H9 (cell line): ENCODE data around the gene IP6K3. TPM values are rescaled to one million over a fixed set of nuclear protein-coding genes. Genes with fewer than 3 reads are reported as not detected.
A peak's percentile ranks its signal among the peaks of the same experiment; 100 is the strongest.

Experiments used
- DNase-seq: peaks from one replicate; pipeline ENCODE4 v3.0.0-alpha.2; 2017
- H2AFZ ChIP-seq: one replicate; pipeline ENCODE4 v1.6.1; 2013; ENCODE audit warnings: mild to moderate bottlenecking, low read length, control low read depth, moderate library complexity
- H2AK5ac ChIP-seq: 2 replicates; pipeline ENCODE4 v1.6.1; 2013; ENCODE audit warnings: low read length, control low read depth, mixed read lengths; ENCODE audit not compliant: insufficient read length
- H2BK120ac ChIP-seq: one replicate; pipeline ENCODE4 v1.6.1; 2013; ENCODE audit warnings: low read depth, mild to moderate bottlenecking, low read length, control low read depth, inconsistent platforms; ENCODE audit not compliant: poor library complexity, severe bottlenecking
- H2BK12ac ChIP-seq: 2 replicates; pipeline ENCODE4 v1.6.1; 2013; ENCODE audit warnings: low read length, control low read depth, mixed read lengths, low read depth; ENCODE audit not compliant: insufficient read length
- H2BK15ac ChIP-seq: 2 replicates; pipeline ENCODE4 v1.6.1; 2013; ENCODE audit warnings: low read depth, low read length, control low read depth
- H2BK20ac ChIP-seq: one replicate; pipeline ENCODE4 v1.6.1; 2013; ENCODE audit warnings: low read depth, mild to moderate bottlenecking, low read length, control low read depth, inconsistent platforms; ENCODE audit not compliant: poor library complexity, severe bottlenecking
- H2BK5ac ChIP-seq: 2 replicates; pipeline ENCODE4 v1.6.1; 2013; ENCODE audit warnings: low read length, control low read depth, mixed read lengths; ENCODE audit not compliant: insufficient read length
- H3K14ac ChIP-seq: 2 replicates; pipeline ENCODE4 v1.6.1; 2013; ENCODE audit warnings: low read length, control low read depth; ENCODE audit not compliant: insufficient read depth
- H3K18ac ChIP-seq: 2 replicates; pipeline ENCODE4 v1.6.1; 2013; ENCODE audit warnings: low read depth, mild to moderate bottlenecking, mixed read lengths, low read length, control low read depth; ENCODE audit not compliant: insufficient read length
- H3K23ac ChIP-seq: 2 replicates; pipeline ENCODE4 v1.6.1; 2013; ENCODE audit warnings: low read length, control low read depth, mixed read lengths, low read depth; ENCODE audit not compliant: insufficient read length
- H3K23me2 ChIP-seq: 2 replicates; pipeline ENCODE4 v1.6.1; 2013; ENCODE audit warnings: low read depth, mild to moderate bottlenecking, mixed read lengths, low read length, control low read depth; ENCODE audit not compliant: insufficient read length, poor library complexity, severe bottlenecking
- H3K27ac ChIP-seq: 2 replicates; pipeline ENCODE4 v1.5.1; 2013; ENCODE audit warnings: low read length, control low read depth, mixed read lengths, low read depth; ENCODE audit not compliant: insufficient read length
- H3K27me3 ChIP-seq: 2 replicates; pipeline ENCODE4 v1.6.1; 2013; ENCODE audit warnings: low read length, control low read depth, inconsistent platforms; ENCODE audit not compliant: insufficient read depth
- H3K4ac ChIP-seq: 2 replicates; pipeline ENCODE4 v1.6.1; 2013; ENCODE audit warnings: low read depth, mild to moderate bottlenecking, control low read depth, inconsistent platforms, low read length, moderate library complexity
- H3K4me1 ChIP-seq: 2 replicates; pipeline ENCODE4 v1.6.1; 2013; ENCODE audit warnings: low read length, control low read depth, inconsistent platforms; ENCODE audit not compliant: insufficient read depth
- H3K4me2 ChIP-seq: 2 replicates; pipeline ENCODE4 v1.6.1; 2013; ENCODE audit warnings: low read length, control low read depth, mixed read lengths; ENCODE audit not compliant: insufficient read length, insufficient read depth
- H3K56ac ChIP-seq: 2 replicates; pipeline ENCODE4 v1.6.1; 2013; ENCODE audit warnings: low read depth, mild to moderate bottlenecking, mixed read lengths, low read length, control low read depth; ENCODE audit not compliant: insufficient read length
- H3K79me1 ChIP-seq: 2 replicates; pipeline ENCODE4 v1.6.1; 2013; ENCODE audit warnings: low read depth, mild to moderate bottlenecking, moderate library complexity, low read length, control low read depth, inconsistent platforms; ENCODE audit not compliant: insufficient read depth, poor library complexity, severe bottlenecking
- H3K79me2 ChIP-seq: 2 replicates; pipeline ENCODE4 v1.6.1; 2013; ENCODE audit warnings: low read length, control low read depth, inconsistent platforms; ENCODE audit not compliant: insufficient read depth
- H3K9ac ChIP-seq: 2 replicates; pipeline ENCODE4 v1.6.1; 2013; ENCODE audit warnings: low read length, control low read depth, mixed read lengths; ENCODE audit not compliant: insufficient read length; ENCODE audit errors: extremely low read depth
- H3K9me3 ChIP-seq: one replicate; pipeline ENCODE4 v1.6.1; 2013; ENCODE audit warnings: low read depth, low read length, inconsistent platforms; ENCODE audit not compliant: control insufficient read depth
- H3T11ph ChIP-seq: one replicate; pipeline ENCODE4 v1.6.1; 2013; ENCODE audit warnings: mild to moderate bottlenecking, low read length, control low read depth, inconsistent platforms
- H4K20me1 ChIP-seq: one replicate; pipeline ENCODE4 v1.6.1; 2013; ENCODE audit not compliant: control insufficient read depth, insufficient read length, insufficient read depth
- H4K5ac ChIP-seq: 2 replicates; pipeline ENCODE4 v1.6.1; 2013; ENCODE audit warnings: low read depth, mild to moderate bottlenecking, mixed read lengths, low read length, control low read depth; ENCODE audit not compliant: insufficient read length
- H4K8ac ChIP-seq: replicated peaks from 2 replicates; pipeline ENCODE4 v1.6.1; 2013; ENCODE audit warnings: low read length, control low read depth, mixed read lengths, low read depth; ENCODE audit not compliant: insufficient read length
- H4K91ac ChIP-seq: 2 replicates; pipeline ENCODE4 v1.6.1; 2013; ENCODE audit warnings: low read depth, mild to moderate bottlenecking, moderate library complexity, mixed read lengths, low read length, control low read depth; ENCODE audit not compliant: insufficient read length
- H3K27ac Mint-ChIP-seq, 3 experiments: 2 replicates in 2 of 3; 3 replicates in 1 of 3; pipeline ENCODE4 v1.8.0; 2020 to 2021; ENCODE audit warnings: mixed read lengths in 3 of 3, mild to moderate bottlenecking in 1 of 3, moderate library complexity in 1 of 3
- H3K27me3 Mint-ChIP-seq: 2 replicates; pipeline ENCODE4 v1.8.0; 2021; ENCODE audit warnings: low read depth, mild to moderate bottlenecking, moderate library complexity, mixed read lengths
- H3K36me3 Mint-ChIP-seq, 3 experiments: 2 replicates in 2 of 3; 3 replicates in 1 of 3; pipeline ENCODE4 v1.8.0; 2020 to 2021; ENCODE audit warnings: low read depth in 3 of 3, mixed read lengths in 3 of 3; ENCODE audit not compliant: insufficient read depth in 1 of 3
- H3K4me1 Mint-ChIP-seq, 2 experiments: 2 replicates each; pipeline ENCODE4 v1.8.0; 2020; ENCODE audit warnings: mixed read lengths in 2 of 2
- H3K4me3 Mint-ChIP-seq, 2 experiments: 2 replicates in 1 of 2; 3 replicates in 1 of 2; pipeline ENCODE4 v1.8.0; 2020 to 2021; ENCODE audit warnings: mild to moderate bottlenecking in 2 of 2, mixed read lengths in 2 of 2, moderate library complexity in 1 of 2
- H3K9me3 Mint-ChIP-seq, 2 experiments: 2 replicates in 1 of 2; 3 replicates in 1 of 2; pipeline ENCODE4 v1.8.0; 2020; ENCODE audit warnings: mild to moderate bottlenecking in 2 of 2, mixed read lengths in 2 of 2, moderate library complexity in 1 of 2
- CTCF ChIP-seq: fragments of 200-600 bp; sonication (generic); conservative IDR thresholded peaks from 3 replicates; pipeline ENCODE4 v1.8.0; 2021; ENCODE audit warnings: antibody characterized with exemption, mild to moderate bottlenecking
- WGBS: extraction: QIAGEN DNeasy Blood & Tissue Kit; methylation state at CpG from one replicate; pipeline ENCODE4 v1.1.7; 2013; ENCODE audit warnings: missing lambda C conversion rate, low lambda C conversion rate, mixed read lengths; ENCODE audit not compliant: insufficient read length; ENCODE audit errors: extremely low coverage; 5-methylcytosine and 5-hydroxymethylcytosine counted together
- total RNA-seq: library from RNA; stranded (reverse); gene quantifications from 2 replicates; pipeline ENCODE4 v1.2.1, GENCODE V29; 2021

The IP6K3 gene
- total RNA-seq, 1 experiment from 2014 or later = 0.46 TPM

GRCh38 chr6:33679761-33680160 lies 66.9 kb downstream of the IP6K3 start:
- Histone ChIP-seq H3K23me2 (no peaks in the 10 kb centered on the region), H3K27ac (no peak overlapping the region), H3K23ac (no peak overlapping the region), H3K9ac (no peak overlapping the region), H3K27me3 (no peaks in the 10 kb centered on the region), H2BK12ac (no peak overlapping the region), H2AK5ac (no peak overlapping the region), H3K4me2 (no peak overlapping the region), H3K9me3 (no peaks in the 10 kb centered on the region), H3K14ac (no peak overlapping the region), H3K79me2 (no peaks in the 10 kb centered on the region), H4K8ac (no peak overlapping the region), H2BK15ac (no peak overlapping the region), H4K20me1 (no peaks in the 10 kb centered on the region), H3K4ac (no peak overlapping the region), H2BK5ac (no peak overlapping the region), H3K4me1 (no peaks in the 10 kb centered on the region), H2BK120ac (no peak overlapping the region), H4K5ac (no peak overlapping the region), H3K18ac (no peak overlapping the region), H3K56ac (no peak overlapping the region), H2BK20ac (no peak overlapping the region), H2AFZ (no peak overlapping the region), H3K79me1 (no peaks in the 10 kb centered on the region), H4K91ac (no peak overlapping the region), H3T11ph (no peak overlapping the region)
- H3K36me3 Mint-ChIP-seq = peaks cover 30 to 84% (median 70%) of the 10 kb centered on the region in 3 experiments
- DNase-seq = no peak
- H3K4me3 Mint-ChIP-seq = no peak overlapping the region; a peak in 1 of 5 replicates
- no peaks in the 10 kb centered on the region for H3K4me1 Mint-ChIP-seq
- no CpG with 5 or more reads among the region's 20 CpGs for WGBS
- H3K9me3 Mint-ChIP-seq = no peaks in the 10 kb centered on the region
- peak overlapping the region in 1 of 3 experiments; percentile 53; a peak in 2 of 7 replicates for H3K27ac Mint-ChIP-seq
- no peaks in the 10 kb centered on the region for H3K27me3 Mint-ChIP-seq
- TF ChIP-seq CTCF = no peak
